ENCODE measurements around the gene DCAF6. TPM values are rescaled to one million over a fixed set of nuclear protein-coding genes. Genes with fewer than 3 reads are reported as not detected.

Gene DCAF6
- total and polyA plus RNA-seq, 12 donors = 49.0 to 226 (median 197) TPM

DNA sequence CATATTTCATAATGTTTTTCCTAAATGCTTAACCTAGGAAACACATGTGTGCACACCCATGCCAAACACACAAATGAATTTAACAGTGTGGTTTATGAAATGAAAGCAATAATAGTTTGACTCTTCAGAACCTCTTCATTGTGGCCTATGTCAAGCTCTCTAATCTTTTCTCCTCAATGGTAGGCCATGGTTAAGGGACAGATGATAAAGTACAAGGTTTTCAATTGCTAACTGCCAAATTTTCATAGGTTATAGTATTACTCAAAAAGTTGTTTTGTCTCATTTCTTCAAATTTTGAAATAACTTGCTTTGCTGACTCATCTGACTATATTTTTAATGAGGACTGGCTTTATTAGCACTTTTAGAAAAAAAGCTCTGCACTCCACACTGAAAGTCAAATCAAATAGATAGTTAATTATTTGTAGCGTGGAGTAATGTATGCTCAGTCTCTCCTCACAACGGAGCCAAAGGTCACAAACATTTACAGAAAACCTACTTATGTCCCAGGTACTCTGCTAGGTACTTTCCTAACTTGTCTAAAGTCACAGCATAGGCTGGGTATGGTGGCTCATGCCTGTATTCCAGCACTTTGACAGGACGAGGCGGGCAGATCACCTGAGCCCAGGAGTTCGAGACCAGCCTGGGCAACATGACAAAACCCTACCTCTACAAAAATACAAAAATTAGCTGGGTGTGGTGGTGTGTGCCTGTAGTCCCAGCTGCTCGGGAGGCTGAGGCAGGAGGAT, 19.5 kb upstream of the DCAF6 start:
- intact Hi-C loops (cut with DNase I) = no loop called here
- Histone ChIP-seq H3K4me3 (no peak overlapping the region), H3K36me3 (peaks cover 0 to 58% (median 10%) of the 10 kb centered on the region in 9 donors), H3K27ac (no peak overlapping the region), H3K27me3 (no peaks in the 10 kb centered on the region), H3K4me1 (peaks cover 0 to 10% (median 4%) of the 10 kb centered on the region in 9 donors), H3K9me3 (no peaks in the 10 kb centered on the region)
- WGBS, 2 donors = 96 to 99% methylated on average over 6 of the region's 6 CpGs
- no peak for ATAC-seq
- no peak for DNase-seq
- TF ChIP-seq, protein P1, sequence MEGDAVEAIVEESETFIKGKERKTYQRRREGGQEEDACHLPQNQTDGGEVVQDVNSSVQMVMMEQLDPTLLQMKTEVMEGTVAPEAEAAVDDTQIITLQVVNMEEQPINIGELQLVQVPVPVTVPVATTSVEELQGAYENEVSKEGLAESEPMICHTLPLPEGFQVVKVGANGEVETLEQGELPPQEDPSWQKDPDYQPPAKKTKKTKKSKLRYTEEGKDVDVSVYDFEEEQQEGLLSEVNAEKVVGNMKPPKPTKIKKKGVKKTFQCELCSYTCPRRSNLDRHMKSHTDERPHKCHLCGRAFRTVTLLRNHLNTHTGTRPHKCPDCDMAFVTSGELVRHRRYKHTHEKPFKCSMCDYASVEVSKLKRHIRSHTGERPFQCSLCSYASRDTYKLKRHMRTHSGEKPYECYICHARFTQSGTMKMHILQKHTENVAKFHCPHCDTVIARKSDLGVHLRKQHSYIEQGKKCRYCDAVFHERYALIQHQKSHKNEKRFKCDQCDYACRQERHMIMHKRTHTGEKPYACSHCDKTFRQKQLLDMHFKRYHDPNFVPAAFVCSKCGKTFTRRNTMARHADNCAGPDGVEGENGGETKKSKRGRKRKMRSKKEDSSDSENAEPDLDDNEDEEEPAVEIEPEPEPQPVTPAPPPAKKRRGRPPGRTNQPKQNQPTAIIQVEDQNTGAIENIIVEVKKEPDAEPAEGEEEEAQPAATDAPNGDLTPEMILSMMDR (IDR thresholded peaks at IDR 0.05) = no peak

DNA sequence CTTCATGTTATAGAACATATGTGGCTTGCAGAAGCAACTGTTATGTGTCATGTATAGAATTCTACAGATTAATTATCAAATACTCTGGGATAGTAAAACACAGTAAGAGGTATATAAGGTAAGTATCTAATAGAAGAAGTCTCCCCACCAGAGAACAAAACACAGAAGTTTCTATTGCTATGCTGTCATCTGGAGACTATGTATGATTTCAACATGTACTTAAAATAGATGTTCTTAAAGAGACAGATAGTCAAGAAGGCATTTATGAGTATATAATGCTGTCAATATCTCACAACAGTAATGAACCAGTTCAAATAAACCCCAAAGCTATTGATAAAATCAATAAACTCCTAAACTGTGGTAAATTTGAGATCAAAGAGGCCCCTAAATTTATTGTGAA, 14.5 kb upstream of the DCAF6 start:
- peak in 6 of 8 donors; percentile 44 to 91 (median 77) for ATAC-seq
- no peaks in the 10 kb centered on the region for H3K9me3 ChIP-seq
- H3K4me3 ChIP-seq = peak overlapping the region in 1 of 10 donors; percentile 6
- TF ChIP-seq, protein P1 (IDR thresholded peaks at IDR 0.05) = no peak
- peaks cover 0 to 35% (median 5%) of the 10 kb centered on the region in 9 donors for H3K36me3 ChIP-seq
- intact Hi-C loops (cut with DNase I) = loop anchor here in 1 of 10 donors (10.0 kb wide), 1 partner anchor 97 kb away; no protein-coding TSS in a partner anchor
- H3K4me1 ChIP-seq = peaks cover 0 to 49% (median 16%) of the 10 kb centered on the region in 9 donors
- peak overlapping the region in 6 of 10 donors; percentile 25 to 72 (median 58) for H3K27ac ChIP-seq
- no peaks in the 10 kb centered on the region for H3K27me3 ChIP-seq
- no peak for DNase-seq

DNA sequence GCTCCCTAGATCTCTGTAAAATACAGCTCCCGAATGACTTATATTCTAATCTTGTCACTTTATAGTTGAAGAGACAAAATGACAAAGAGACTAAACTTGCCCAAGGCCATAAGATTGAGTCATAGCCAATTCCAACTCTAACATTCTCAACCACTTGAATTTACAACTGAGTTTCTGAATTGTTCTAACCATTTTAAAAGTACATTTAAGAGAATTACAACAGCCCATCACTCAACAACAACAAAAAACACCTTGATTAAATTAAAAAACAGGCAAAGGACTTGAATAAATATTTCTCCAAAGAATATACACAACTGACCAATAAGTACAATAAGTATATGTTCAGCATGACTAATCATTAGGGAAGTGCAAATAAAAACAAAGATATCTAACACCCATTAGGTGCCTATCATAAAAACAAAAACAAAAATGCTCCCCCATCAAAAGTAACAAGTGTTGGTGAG, 13.8 kb upstream of the DCAF6 start:
- Histone ChIP-seq H3K4me1 (peaks cover 0 to 55% (median 20%) of the 10 kb centered on the region in 9 donors), H3K27me3 (no peaks in the 10 kb centered on the region), H3K27ac (peak overlapping the region in 6 of 10 donors; percentile 25 to 72 (median 58)), H3K36me3 (peaks cover 0 to 29% (median 5%) of the 10 kb centered on the region in 9 donors), H3K4me3 (peak overlapping the region in 1 of 10 donors; percentile 6), H3K9me3 (no peaks in the 10 kb centered on the region)
- TF ChIP-seq, protein P1 (IDR thresholded peaks at IDR 0.05) = no peak
- WGBS, 2 donors = 44 to 51% methylated on average over 1 of the region's 1 CpG
- intact Hi-C loops (cut with DNase I) = loop anchor here in 1 of 10 donors (10.0 kb wide), 1 partner anchor 98 kb away; no protein-coding TSS in a partner anchor
- ATAC-seq (no peak), DNase-seq (no peak)

DNA sequence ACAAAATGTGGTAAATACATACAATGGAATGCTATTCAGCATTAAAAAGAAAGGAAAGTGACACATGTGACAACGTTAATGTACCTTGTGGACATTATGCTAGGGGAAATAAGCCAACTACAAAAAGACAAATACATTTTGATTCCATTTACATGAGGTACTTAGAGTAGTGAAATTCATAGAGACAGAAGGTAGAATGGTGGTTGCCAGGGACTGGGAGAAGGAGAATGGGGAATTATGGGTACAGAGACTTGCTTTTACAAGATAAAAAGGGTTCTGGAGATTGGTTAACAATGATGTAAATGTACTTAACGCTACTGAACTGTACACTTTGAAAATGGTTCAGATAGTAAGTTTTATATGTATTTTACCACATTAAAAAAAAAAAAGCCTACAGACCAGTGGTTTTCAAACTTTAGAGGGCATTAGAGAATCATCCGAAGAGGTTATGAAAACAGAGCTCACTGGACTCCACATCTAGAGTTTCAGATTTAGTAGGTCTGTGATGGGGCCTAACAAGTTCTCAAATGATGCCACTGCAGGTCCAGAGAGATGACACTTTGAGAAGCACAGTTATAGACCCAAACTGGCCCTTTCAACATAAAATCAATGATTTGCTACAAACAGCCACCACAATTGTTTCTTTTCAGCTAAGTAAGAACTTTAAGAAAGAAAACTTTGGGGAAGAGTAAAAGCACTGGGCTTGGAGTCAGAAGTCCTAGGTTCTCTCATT, 13.0 kb upstream of the DCAF6 start:
- TF ChIP-seq, protein P1 (IDR thresholded peaks at IDR 0.05) = no peak
- H3K36me3 ChIP-seq = peaks cover 0 to 20% (median 0%) of the 10 kb centered on the region in 9 donors
- no peaks in the 10 kb centered on the region for H3K9me3 ChIP-seq
- intact Hi-C loops (cut with DNase I) = loop anchor here in 1 of 10 donors (10.0 kb wide), 1 partner anchor 99 kb away; no protein-coding TSS in a partner anchor
- peaks cover 0 to 64% (median 21%) of the 10 kb centered on the region in 9 donors for H3K4me1 ChIP-seq
- WGBS, 2 donors = 85 to 93% methylated on average over 3 of the region's 3 CpGs
- DNase-seq (no peak), ATAC-seq (no peak)
- H3K27ac ChIP-seq = peak overlapping the region in 1 of 10 donors; percentile 53
- H3K4me3 ChIP-seq = no peak overlapping the region
- no peaks in the 10 kb centered on the region for H3K27me3 ChIP-seq

Measured in heart right ventricle (tissue), 16 donors.